H9 (cell line): ENCODE results near the gene MYRIP. TPM values are rescaled to one million over a fixed set of nuclear protein-coding genes. Genes with fewer than 3 reads are reported as not detected.

Experiments used
- DNase-seq: peaks from one replicate; pipeline ENCODE4 v3.0.0-alpha.2; 2017
- H2AFZ ChIP-seq: one replicate; pipeline ENCODE4 v1.6.1; 2013; ENCODE audit warnings: mild to moderate bottlenecking, low read length, control low read depth, moderate library complexity
- H2AK5ac ChIP-seq: 2 replicates; pipeline ENCODE4 v1.6.1; 2013; ENCODE audit warnings: low read length, control low read depth, mixed read lengths; ENCODE audit not compliant: insufficient read length
- H2BK120ac ChIP-seq: one replicate; pipeline ENCODE4 v1.6.1; 2013; ENCODE audit warnings: low read depth, mild to moderate bottlenecking, low read length, control low read depth, inconsistent platforms; ENCODE audit not compliant: poor library complexity, severe bottlenecking
- H2BK12ac ChIP-seq: 2 replicates; pipeline ENCODE4 v1.6.1; 2013; ENCODE audit warnings: low read length, control low read depth, mixed read lengths, low read depth; ENCODE audit not compliant: insufficient read length
- H2BK15ac ChIP-seq: 2 replicates; pipeline ENCODE4 v1.6.1; 2013; ENCODE audit warnings: low read depth, low read length, control low read depth
- H2BK20ac ChIP-seq: one replicate; pipeline ENCODE4 v1.6.1; 2013; ENCODE audit warnings: low read depth, mild to moderate bottlenecking, low read length, control low read depth, inconsistent platforms; ENCODE audit not compliant: poor library complexity, severe bottlenecking
- H2BK5ac ChIP-seq: 2 replicates; pipeline ENCODE4 v1.6.1; 2013; ENCODE audit warnings: low read length, control low read depth, mixed read lengths; ENCODE audit not compliant: insufficient read length
- H3K14ac ChIP-seq: 2 replicates; pipeline ENCODE4 v1.6.1; 2013; ENCODE audit warnings: low read length, control low read depth; ENCODE audit not compliant: insufficient read depth
- H3K18ac ChIP-seq: 2 replicates; pipeline ENCODE4 v1.6.1; 2013; ENCODE audit warnings: low read depth, mild to moderate bottlenecking, mixed read lengths, low read length, control low read depth; ENCODE audit not compliant: insufficient read length
- H3K23ac ChIP-seq: 2 replicates; pipeline ENCODE4 v1.6.1; 2013; ENCODE audit warnings: low read length, control low read depth, mixed read lengths, low read depth; ENCODE audit not compliant: insufficient read length
- H3K23me2 ChIP-seq: 2 replicates; pipeline ENCODE4 v1.6.1; 2013; ENCODE audit warnings: low read depth, mild to moderate bottlenecking, mixed read lengths, low read length, control low read depth; ENCODE audit not compliant: insufficient read length, poor library complexity, severe bottlenecking
- H3K27ac ChIP-seq: 2 replicates; pipeline ENCODE4 v1.5.1; 2013; ENCODE audit warnings: low read length, control low read depth, mixed read lengths, low read depth; ENCODE audit not compliant: insufficient read length
- H3K27me3 ChIP-seq: 2 replicates; pipeline ENCODE4 v1.6.1; 2013; ENCODE audit warnings: low read length, control low read depth, inconsistent platforms; ENCODE audit not compliant: insufficient read depth
- H3K4ac ChIP-seq: 2 replicates; pipeline ENCODE4 v1.6.1; 2013; ENCODE audit warnings: low read depth, mild to moderate bottlenecking, control low read depth, inconsistent platforms, low read length, moderate library complexity
- H3K4me1 ChIP-seq: 2 replicates; pipeline ENCODE4 v1.6.1; 2013; ENCODE audit warnings: low read length, control low read depth, inconsistent platforms; ENCODE audit not compliant: insufficient read depth
- H3K4me2 ChIP-seq: 2 replicates; pipeline ENCODE4 v1.6.1; 2013; ENCODE audit warnings: low read length, control low read depth, mixed read lengths; ENCODE audit not compliant: insufficient read length, insufficient read depth
- H3K56ac ChIP-seq: 2 replicates; pipeline ENCODE4 v1.6.1; 2013; ENCODE audit warnings: low read depth, mild to moderate bottlenecking, mixed read lengths, low read length, control low read depth; ENCODE audit not compliant: insufficient read length
- H3K79me1 ChIP-seq: 2 replicates; pipeline ENCODE4 v1.6.1; 2013; ENCODE audit warnings: low read depth, mild to moderate bottlenecking, moderate library complexity, low read length, control low read depth, inconsistent platforms; ENCODE audit not compliant: insufficient read depth, poor library complexity, severe bottlenecking
- H3K79me2 ChIP-seq: 2 replicates; pipeline ENCODE4 v1.6.1; 2013; ENCODE audit warnings: low read length, control low read depth, inconsistent platforms; ENCODE audit not compliant: insufficient read depth
- H3K9ac ChIP-seq: 2 replicates; pipeline ENCODE4 v1.6.1; 2013; ENCODE audit warnings: low read length, control low read depth, mixed read lengths; ENCODE audit not compliant: insufficient read length; ENCODE audit errors: extremely low read depth
- H3K9me3 ChIP-seq: one replicate; pipeline ENCODE4 v1.6.1; 2013; ENCODE audit warnings: low read depth, low read length, inconsistent platforms; ENCODE audit not compliant: control insufficient read depth
- H3T11ph ChIP-seq: one replicate; pipeline ENCODE4 v1.6.1; 2013; ENCODE audit warnings: mild to moderate bottlenecking, low read length, control low read depth, inconsistent platforms
- H4K20me1 ChIP-seq: one replicate; pipeline ENCODE4 v1.6.1; 2013; ENCODE audit not compliant: control insufficient read depth, insufficient read length, insufficient read depth
- H4K5ac ChIP-seq: 2 replicates; pipeline ENCODE4 v1.6.1; 2013; ENCODE audit warnings: low read depth, mild to moderate bottlenecking, mixed read lengths, low read length, control low read depth; ENCODE audit not compliant: insufficient read length
- H4K8ac ChIP-seq: replicated peaks from 2 replicates; pipeline ENCODE4 v1.6.1; 2013; ENCODE audit warnings: low read length, control low read depth, mixed read lengths, low read depth; ENCODE audit not compliant: insufficient read length
- H4K91ac ChIP-seq: 2 replicates; pipeline ENCODE4 v1.6.1; 2013; ENCODE audit warnings: low read depth, mild to moderate bottlenecking, moderate library complexity, mixed read lengths, low read length, control low read depth; ENCODE audit not compliant: insufficient read length
- H3K27ac Mint-ChIP-seq, 3 experiments: 2 replicates in 2 of 3; 3 replicates in 1 of 3; pipeline ENCODE4 v1.8.0; 2020 to 2021; ENCODE audit warnings: mixed read lengths in 3 of 3, mild to moderate bottlenecking in 1 of 3, moderate library complexity in 1 of 3
- H3K27me3 Mint-ChIP-seq: 2 replicates; pipeline ENCODE4 v1.8.0; 2021; ENCODE audit warnings: low read depth, mild to moderate bottlenecking, moderate library complexity, mixed read lengths
- H3K36me3 Mint-ChIP-seq, 3 experiments: 2 replicates in 2 of 3; 3 replicates in 1 of 3; pipeline ENCODE4 v1.8.0; 2020 to 2021; ENCODE audit warnings: low read depth in 3 of 3, mixed read lengths in 3 of 3; ENCODE audit not compliant: insufficient read depth in 1 of 3
- H3K4me1 Mint-ChIP-seq, 2 experiments: 2 replicates each; pipeline ENCODE4 v1.8.0; 2020; ENCODE audit warnings: mixed read lengths in 2 of 2
- H3K4me3 Mint-ChIP-seq, 2 experiments: 2 replicates in 1 of 2; 3 replicates in 1 of 2; pipeline ENCODE4 v1.8.0; 2020 to 2021; ENCODE audit warnings: mild to moderate bottlenecking in 2 of 2, mixed read lengths in 2 of 2, moderate library complexity in 1 of 2
- H3K9me3 Mint-ChIP-seq, 2 experiments: 2 replicates in 1 of 2; 3 replicates in 1 of 2; pipeline ENCODE4 v1.8.0; 2020; ENCODE audit warnings: mild to moderate bottlenecking in 2 of 2, mixed read lengths in 2 of 2, moderate library complexity in 1 of 2
- CTCF ChIP-seq: fragments of 200-600 bp; sonication (generic); conservative IDR thresholded peaks from 3 replicates; pipeline ENCODE4 v1.8.0; 2021; ENCODE audit warnings: antibody characterized with exemption, mild to moderate bottlenecking
- WGBS: extraction: QIAGEN DNeasy Blood & Tissue Kit; methylation state at CpG from one replicate; pipeline ENCODE4 v1.1.7; 2013; ENCODE audit warnings: missing lambda C conversion rate, low lambda C conversion rate, mixed read lengths; ENCODE audit not compliant: insufficient read length; ENCODE audit errors: extremely low coverage; 5-methylcytosine and 5-hydroxymethylcytosine counted together
- total RNA-seq: library from RNA; stranded (reverse); gene quantifications from 2 replicates; pipeline ENCODE4 v1.2.1, GENCODE V29; 2021

Gene MYRIP
- total RNA-seq, 1 experiment from 2014 or later = 1.8 TPM

- TF ChIP-seq CTCF = no peak
- Histone ChIP-seq H3K23me2 (no peaks in the 10 kb centered on the region), H2BK20ac (no peak overlapping the region), H3K9me3 (no peaks in the 10 kb centered on the region), H3K14ac (no peak overlapping the region), H2BK12ac (no peak overlapping the region), H3K79me1 (no peaks in the 10 kb centered on the region), H3K27me3 (no peaks in the 10 kb centered on the region), H3T11ph (no peak overlapping the region), H4K5ac (no peak overlapping the region), H4K8ac (no peak overlapping the region), H3K27ac (no peak overlapping the region), H2AK5ac (no peak overlapping the region), H2BK5ac (no peak overlapping the region), H3K4ac (no peak overlapping the region), H3K4me2 (no peak overlapping the region), H3K4me1 (no peaks in the 10 kb centered on the region), H3K56ac (no peak overlapping the region), H4K91ac (no peak overlapping the region), H3K79me2 (no peaks in the 10 kb centered on the region), H2AFZ (no peak overlapping the region), H3K18ac (no peak overlapping the region), H4K20me1 (no peaks in the 10 kb centered on the region), H2BK120ac (no peak overlapping the region), H3K9ac (no peak overlapping the region), H2BK15ac (no peak overlapping the region), H3K23ac (no peak overlapping the region)
- DNase-seq = no peak
- Mint-ChIP-seq H3K4me3 (no peak overlapping the region), H3K9me3 (no peaks in the 10 kb centered on the region), H3K4me1 (peaks cover 5 to 6% of the 10 kb centered on the region in 2 experiments), H3K27ac (no peak overlapping the region), H3K27me3 (no peaks in the 10 kb centered on the region), H3K36me3 (no peaks in the 10 kb centered on the region)
- WGBS = no CpG with 5 or more reads among the region's 4 CpGs
Observed at GRCh38 chr3:40223856-40224255, 414.4 kb downstream of the MYRIP start.
